ENCODE data around the gene PTPN11.
"Not testable (repeated sequence)": the region's sequence is repeated elsewhere in the genome, so short reads cannot be mapped to it uniquely, and the experiment has no call there.

The PTPN11 gene

GRCh38 chr12:112422531-112422930, 3.8 kb downstream of the PTPN11 start:
- Mint-ChIP-seq H3K27ac (no peak overlapping the region), H3K4me3 (peak overlapping the region; percentile 42)

GRCh38 chr12:112424126-112424525, 5.4 kb downstream of the PTPN11 start:
- H3K36me3 Mint-ChIP-seq: peaks cover 5% of the 10 kb centered on the region
- peaks cover 60% of the 10 kb centered on the region for H3K4me1 Mint-ChIP-seq (ENCODE audit: low read depth)
- peak overlapping the region; percentile 21 for H3K4me3 Mint-ChIP-seq
- no peaks in the 10 kb centered on the region for H3K9me3 Mint-ChIP-seq (ENCODE audit: low read depth)
- no peak overlapping the region for H3K27ac Mint-ChIP-seq
- no peaks in the 10 kb centered on the region for H3K27me3 Mint-ChIP-seq

More at GRCh38 chr12:112422531-112422930, 3.8 kb downstream of the PTPN11 start:
- Mint-ChIP-seq H3K9me3 (ENCODE audit: low read depth) (no peaks in the 10 kb centered on the region), H3K36me3 (peaks cover 2% of the 10 kb centered on the region), H3K27me3 (no peaks in the 10 kb centered on the region), H3K4me1 (ENCODE audit: low read depth) (peaks cover 53% of the 10 kb centered on the region)

- Mint-ChIP-seq H3K27ac (no peak overlapping the region), H3K4me1 (ENCODE audit: low read depth) (peaks cover 49% of the 10 kb centered on the region), H3K27me3 (no peaks in the 10 kb centered on the region)
Observed at GRCh38 chr12:112425582-112426382, 7.0 kb downstream of the PTPN11 start.

GRCh38 chr12:112427760-112428159, 9.0 kb downstream of the PTPN11 start:
- Mint-ChIP-seq H3K4me1 (ENCODE audit: low read depth) (peaks cover 45% of the 10 kb centered on the region), H3K9me3 (ENCODE audit: low read depth) (no peaks in the 10 kb centered on the region), H3K4me3 (no peak overlapping the region), H3K36me3 (peaks cover 6% of the 10 kb centered on the region), H3K27me3 (no peaks in the 10 kb centered on the region), H3K27ac (no peak overlapping the region)

More at GRCh38 chr12:112425582-112426382, 7.0 kb downstream of the PTPN11 start:
- Mint-ChIP-seq H3K9me3 (ENCODE audit: low read depth) (no peaks in the 10 kb centered on the region), H3K4me3 (no peak overlapping the region), H3K36me3 (peaks cover 3% of the 10 kb centered on the region)

- H3K4me1 Mint-ChIP-seq (ENCODE audit: low read depth): peaks cover 33% of the 10 kb centered on the region
- H3K27ac Mint-ChIP-seq: peak overlapping the region; percentile 81
- H3K36me3 Mint-ChIP-seq: peaks cover 6% of the 10 kb centered on the region
- no peaks in the 10 kb centered on the region for H3K27me3 Mint-ChIP-seq
- no peaks in the 10 kb centered on the region for H3K9me3 Mint-ChIP-seq (ENCODE audit: low read depth)
- H3K4me3 Mint-ChIP-seq: peak overlapping the region; percentile 25
Observed at GRCh38 chr12:112430929-112431328, 12.2 kb downstream of the PTPN11 start.

GRCh38 chr12:112431965-112432364, 13.2 kb downstream of the PTPN11 start:
- Mint-ChIP-seq H3K9me3 (ENCODE audit: low read depth) (no peaks in the 10 kb centered on the region), H3K36me3 (peaks cover 6% of the 10 kb centered on the region), H3K27me3 (no peaks in the 10 kb centered on the region), H3K27ac (peak overlapping the region; percentile 81), H3K4me3 (peak overlapping the region; percentile 33), H3K4me1 (ENCODE audit: low read depth) (peaks cover 33% of the 10 kb centered on the region)

GRCh38 chr12:112433551-112433950, 14.8 kb downstream of the PTPN11 start:
- no peak overlapping the region for H3K4me3 Mint-ChIP-seq
- H3K27me3 Mint-ChIP-seq: no peaks in the 10 kb centered on the region
- no peak overlapping the region for H3K27ac Mint-ChIP-seq
- peaks cover 4% of the 10 kb centered on the region for H3K36me3 Mint-ChIP-seq
- H3K4me1 Mint-ChIP-seq (ENCODE audit: low read depth): peaks cover 35% of the 10 kb centered on the region
- no peaks in the 10 kb centered on the region for H3K9me3 Mint-ChIP-seq (ENCODE audit: low read depth)

- H3K4me1 Mint-ChIP-seq (ENCODE audit: low read depth): peaks cover 19% of the 10 kb centered on the region
- H3K9me3 Mint-ChIP-seq (ENCODE audit: low read depth); H3K36me3 Mint-ChIP-seq; H3K4me3 Mint-ChIP-seq; H3K27me3 Mint-ChIP-seq; H3K27ac Mint-ChIP-seq: not testable (repeated sequence)
Observed at GRCh38 chr12:112438645-112439044, 19.9 kb downstream of the PTPN11 start.

- H3K36me3 Mint-ChIP-seq: peaks cover 4% of the 10 kb centered on the region
- no peaks in the 10 kb centered on the region for H3K9me3 Mint-ChIP-seq (ENCODE audit: low read depth)
- H3K27ac Mint-ChIP-seq: no peak overlapping the region
- H3K27me3 Mint-ChIP-seq: no peaks in the 10 kb centered on the region
- no peak overlapping the region for H3K4me3 Mint-ChIP-seq
- peaks cover 17% of the 10 kb centered on the region for H3K4me1 Mint-ChIP-seq (ENCODE audit: low read depth)
Observed at GRCh38 chr12:112439769-112440168, 21.0 kb downstream of the PTPN11 start.

GRCh38 chr12:112440653-112441052, 21.9 kb downstream of the PTPN11 start:
- not testable (repeated sequence) for H3K9me3 Mint-ChIP-seq (ENCODE audit: low read depth); H3K4me3 Mint-ChIP-seq; H3K27ac Mint-ChIP-seq; H3K27me3 Mint-ChIP-seq; H3K36me3 Mint-ChIP-seq
- H3K4me1 Mint-ChIP-seq (ENCODE audit: low read depth): peaks cover 15% of the 10 kb centered on the region

- peaks cover 2% of the 10 kb centered on the region for H3K36me3 Mint-ChIP-seq
- peaks cover 17% of the 10 kb centered on the region for H3K4me1 Mint-ChIP-seq (ENCODE audit: low read depth)
- no peaks in the 10 kb centered on the region for H3K9me3 Mint-ChIP-seq (ENCODE audit: low read depth)
- H3K27me3 Mint-ChIP-seq: no peaks in the 10 kb centered on the region
- no peak overlapping the region for H3K4me3 Mint-ChIP-seq
- no peak overlapping the region for H3K27ac Mint-ChIP-seq
Observed at GRCh38 chr12:112443916-112444315, 25.2 kb downstream of the PTPN11 start.

- Mint-ChIP-seq H3K27me3 (no peaks in the 10 kb centered on the region), H3K9me3 (ENCODE audit: low read depth) (no peaks in the 10 kb centered on the region), H3K27ac (peak overlapping the region; percentile 30), H3K36me3 (peaks cover 2% of the 10 kb centered on the region), H3K4me3 (no peak overlapping the region), H3K4me1 (ENCODE audit: low read depth) (peaks cover 17% of the 10 kb centered on the region)
Observed at GRCh38 chr12:112446008-112446725, 27.4 kb downstream of the PTPN11 start.

GRCh38 chr12:112447106-112447505, 28.4 kb downstream of the PTPN11 start:
- Mint-ChIP-seq H3K27me3 (no peaks in the 10 kb centered on the region), H3K4me3 (no peak overlapping the region), H3K9me3 (ENCODE audit: low read depth) (no peaks in the 10 kb centered on the region), H3K27ac (peak overlapping the region; percentile 54), H3K36me3 (peaks cover 2% of the 10 kb centered on the region), H3K4me1 (ENCODE audit: low read depth) (peaks cover 16% of the 10 kb centered on the region)

GRCh38 chr12:112448165-112448564, 29.4 kb downstream of the PTPN11 start:
- peaks cover 16% of the 10 kb centered on the region for H3K4me1 Mint-ChIP-seq (ENCODE audit: low read depth)
- H3K27ac Mint-ChIP-seq; H3K27me3 Mint-ChIP-seq; H3K36me3 Mint-ChIP-seq; H3K4me3 Mint-ChIP-seq; H3K9me3 Mint-ChIP-seq (ENCODE audit: low read depth): not testable (repeated sequence)

GRCh38 chr12:112450725-112451124, 32.0 kb downstream of the PTPN11 start:
- H3K27ac Mint-ChIP-seq: peak overlapping the region; percentile 10
- H3K36me3 Mint-ChIP-seq: peaks cover 4% of the 10 kb centered on the region
- no peaks in the 10 kb centered on the region for H3K27me3 Mint-ChIP-seq
- no peak overlapping the region for H3K4me3 Mint-ChIP-seq
- no peaks in the 10 kb centered on the region for H3K9me3 Mint-ChIP-seq (ENCODE audit: low read depth)
- peaks cover 14% of the 10 kb centered on the region for H3K4me1 Mint-ChIP-seq (ENCODE audit: low read depth)
